Thoracic aorta (tissue), 2 donors: ENCODE data around the gene MMGT1. TPM values are rescaled to one million over a fixed set of nuclear protein-coding genes. Genes with fewer than 3 reads are reported as not detected.

Source experiments
- ATAC-seq: fragments of 150-250 bp; one replicate; pipeline ENCODE4 v1.8.0; 2017; ENCODE audit warnings: low read depth; ENCODE audit not compliant: insufficient number of reproducible peaks, low FRiP score
- DNase-seq: peaks from one replicate; pipeline ENCODE4 v3.0.0-alpha.2; 2020; ENCODE audit warnings: low spot score
- H3K27ac ChIP-seq, 2 donors: fragments of 200-600 bp; sonication (generic); 1 replicate in 1 of 2; 2 replicates in 1 of 2; pipeline ENCODE4 v1.5.1; 2016; ENCODE audit warnings: mild to moderate bottlenecking in 2 of 2, moderate library complexity in 2 of 2
- H3K27me3 ChIP-seq: fragments of 200-600 bp; sonication (generic); replicated peaks from 2 replicates; pipeline ENCODE4 v1.6.0; 2016; ENCODE audit warnings: mild to moderate bottlenecking; ENCODE audit not compliant: insufficient read depth
- H3K36me3 ChIP-seq: fragments of 200-600 bp; sonication (generic); one replicate; pipeline ENCODE4 v1.5.1; 2016
- H3K4me1 ChIP-seq, 2 donors: fragments of 200-600 bp; sonication (generic); 1 replicate in 1 of 2; 2 replicates in 1 of 2; pipeline versions ENCODE4 v1.5.1 to v1.6.0; 2016; ENCODE audit warnings: low read depth in 2 of 2, mild to moderate bottlenecking in 1 of 2; ENCODE audit not compliant: control insufficient read depth in 1 of 2
- H3K4me3 ChIP-seq: fragments of 200-600 bp; sonication (generic); 2 replicates; pipeline ENCODE4 v1.5.1; 2016; ENCODE audit warnings: mild to moderate bottlenecking
- H3K9me3 ChIP-seq: fragments of 200-600 bp; sonication (generic); 2 replicates; pipeline ENCODE4 v1.5.1; 2016
- total RNA-seq, 2 donors: library from RNA; depleted of rRNA; stranded (reverse); fragments of >200 nt; gene quantifications; one replicate each; pipeline versions ENCODE4 v1.1.0 to v1.2.3, GENCODE V29; 2016
- TF ChIP-seq, protein P1 (sequence below): fragments of 200-600 bp; sonication (generic); IDR thresholded peaks from one replicate; pipeline ENCODE4 v1.5.1; 2019; ENCODE audit warnings: antibody characterized with exemption

MMGT1 gene
- total RNA-seq, 2 donors from 2014 or later, result 26.3 to 30.3 TPM

DNA sequence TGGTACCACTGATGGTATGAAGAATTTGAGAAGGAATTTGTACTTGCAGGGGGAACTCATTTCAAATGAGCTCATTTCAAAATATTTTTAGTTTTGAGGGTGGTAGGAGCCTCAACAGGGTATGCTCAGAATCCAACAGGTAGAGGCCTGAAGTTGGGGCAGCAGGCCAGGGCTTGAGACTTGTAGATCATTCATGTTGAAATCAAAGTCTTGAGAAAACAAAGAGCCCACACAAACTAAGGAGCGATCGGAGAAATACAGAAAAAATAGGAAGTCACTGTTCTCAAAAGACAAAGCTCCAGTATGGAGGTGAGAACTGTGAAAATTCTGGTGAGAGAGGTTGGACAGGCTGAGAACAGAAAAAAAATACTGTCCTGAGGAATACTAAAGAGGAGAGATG is 10.5 kb upstream of the MMGT1 start:
- TF ChIP-seq, protein P1, sequence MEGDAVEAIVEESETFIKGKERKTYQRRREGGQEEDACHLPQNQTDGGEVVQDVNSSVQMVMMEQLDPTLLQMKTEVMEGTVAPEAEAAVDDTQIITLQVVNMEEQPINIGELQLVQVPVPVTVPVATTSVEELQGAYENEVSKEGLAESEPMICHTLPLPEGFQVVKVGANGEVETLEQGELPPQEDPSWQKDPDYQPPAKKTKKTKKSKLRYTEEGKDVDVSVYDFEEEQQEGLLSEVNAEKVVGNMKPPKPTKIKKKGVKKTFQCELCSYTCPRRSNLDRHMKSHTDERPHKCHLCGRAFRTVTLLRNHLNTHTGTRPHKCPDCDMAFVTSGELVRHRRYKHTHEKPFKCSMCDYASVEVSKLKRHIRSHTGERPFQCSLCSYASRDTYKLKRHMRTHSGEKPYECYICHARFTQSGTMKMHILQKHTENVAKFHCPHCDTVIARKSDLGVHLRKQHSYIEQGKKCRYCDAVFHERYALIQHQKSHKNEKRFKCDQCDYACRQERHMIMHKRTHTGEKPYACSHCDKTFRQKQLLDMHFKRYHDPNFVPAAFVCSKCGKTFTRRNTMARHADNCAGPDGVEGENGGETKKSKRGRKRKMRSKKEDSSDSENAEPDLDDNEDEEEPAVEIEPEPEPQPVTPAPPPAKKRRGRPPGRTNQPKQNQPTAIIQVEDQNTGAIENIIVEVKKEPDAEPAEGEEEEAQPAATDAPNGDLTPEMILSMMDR, result no peak
- H3K9me3 ChIP-seq, result no peaks in the 10 kb centered on the region
- peaks cover 0 to 6% of the 10 kb centered on the region in 2 donors for H3K4me1 ChIP-seq
- peak overlapping the region; percentile 83 for H3K4me3 ChIP-seq
- no peaks in the 10 kb centered on the region for H3K27me3 ChIP-seq
- H3K27ac ChIP-seq, result peak overlapping the region in 1 of 2 donors; percentile 77
- no peak for ATAC-seq
- H3K36me3 ChIP-seq, result no peaks in the 10 kb centered on the region
- DNase-seq, result no peak

DNA sequence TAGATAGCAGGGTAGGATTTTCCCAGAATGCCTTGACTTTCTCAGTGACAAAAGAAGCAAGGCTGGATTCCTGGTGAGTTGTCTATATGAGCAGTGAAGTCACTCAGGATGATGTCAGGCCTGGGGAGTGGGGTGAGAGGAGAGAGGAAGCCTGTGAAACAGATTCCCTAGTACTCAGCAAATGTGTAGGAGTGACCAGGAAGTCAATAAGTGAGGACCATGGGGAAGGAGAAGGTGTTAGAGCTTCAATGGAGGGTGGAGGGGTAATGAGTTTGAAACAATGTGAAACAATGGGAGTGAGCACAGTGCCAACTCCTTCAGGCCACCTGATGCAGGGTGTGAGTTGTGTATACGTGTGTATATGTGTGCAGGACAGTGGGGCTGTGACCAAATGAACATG is 9.1 kb upstream of the MMGT1 start:
- Histone ChIP-seq H3K27me3 (no peaks in the 10 kb centered on the region), H3K4me1 (peaks cover 0 to 6% of the 10 kb centered on the region in 2 donors), H3K27ac (no peak overlapping the region), H3K36me3 (no peaks in the 10 kb centered on the region), H3K4me3 (no peak overlapping the region), H3K9me3 (no peaks in the 10 kb centered on the region)
- ATAC-seq (no peak), DNase-seq (no peak)
- TF ChIP-seq, protein P1, result no peak

DNA sequence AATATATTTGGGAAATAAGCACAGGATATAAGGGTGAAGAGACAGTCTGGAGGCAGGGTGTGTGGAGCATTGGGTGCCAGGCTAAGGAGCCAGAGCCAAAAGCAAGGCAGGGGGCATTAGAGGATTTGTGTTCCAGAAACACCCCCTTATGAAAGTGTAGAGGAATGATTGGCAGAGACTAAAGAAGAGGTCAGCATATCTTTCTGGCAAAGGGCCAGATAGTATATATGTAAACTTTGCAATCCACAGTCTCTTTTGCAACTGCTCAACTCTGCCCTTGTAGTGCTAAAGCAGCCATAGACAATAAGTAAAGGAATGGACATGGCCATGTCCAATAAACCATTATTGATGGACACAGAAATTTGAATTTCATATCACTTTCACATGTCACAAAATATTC is 7.9 kb upstream of the MMGT1 start:
- Histone ChIP-seq H3K27me3 (no peaks in the 10 kb centered on the region), H3K27ac (no peak overlapping the region), H3K9me3 (no peaks in the 10 kb centered on the region), H3K4me1 (peaks cover 0 to 6% of the 10 kb centered on the region in 2 donors), H3K4me3 (no peak overlapping the region), H3K36me3 (no peaks in the 10 kb centered on the region)
- TF ChIP-seq, protein P1, result no peak
- no peak for ATAC-seq
- DNase-seq, result no peak

DNA sequence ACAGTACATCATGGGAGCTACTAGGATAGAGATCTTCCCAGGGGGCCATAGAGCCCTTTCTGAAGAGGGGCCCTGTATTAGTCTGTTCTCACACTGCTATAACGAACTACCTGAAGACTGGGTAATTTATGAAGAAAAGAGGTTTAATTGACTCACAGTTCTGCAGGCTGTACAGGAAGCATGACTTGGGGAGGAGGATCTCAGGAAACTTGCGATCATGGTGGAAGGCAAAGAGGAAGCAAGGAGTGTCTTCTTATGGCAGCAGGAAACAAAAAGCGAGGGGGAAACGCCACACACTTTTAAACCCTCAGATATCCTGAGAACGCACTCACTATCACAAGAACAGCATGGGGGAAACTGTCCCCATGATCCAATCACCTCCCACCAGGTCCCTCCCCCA is 7.2 kb upstream of the MMGT1 start:
- ATAC-seq (no peak), DNase-seq (no peak)
- Histone ChIP-seq H3K27ac (no peak overlapping the region), H3K36me3 (no peaks in the 10 kb centered on the region), H3K4me1 (peaks cover 0 to 6% of the 10 kb centered on the region in 2 donors), H3K4me3 (no peak overlapping the region), H3K27me3 (no peaks in the 10 kb centered on the region), H3K9me3 (no peaks in the 10 kb centered on the region)
- TF ChIP-seq, protein P1, result no peak

DNA sequence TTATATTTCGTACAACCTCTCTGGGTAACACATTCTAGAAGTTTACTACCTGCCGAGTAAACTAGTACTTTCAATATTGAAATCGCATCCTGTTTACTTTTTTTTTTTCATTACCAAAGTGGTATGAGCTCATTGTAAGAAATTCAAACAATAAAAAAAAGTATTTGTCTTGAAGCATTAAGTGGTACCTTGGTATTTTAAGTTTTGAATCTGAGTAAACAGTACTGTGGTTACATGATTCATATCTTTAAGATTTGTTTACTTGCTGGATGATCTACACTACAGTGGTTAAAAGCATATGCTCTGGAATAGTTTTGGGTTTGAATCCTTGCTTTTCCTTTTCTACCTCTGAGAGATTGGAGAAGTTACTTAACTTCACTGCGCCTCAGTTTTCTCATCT is 3.8 kb upstream of the MMGT1 start:
- peaks cover 2 to 3% of the 10 kb centered on the region in 2 donors for H3K4me1 ChIP-seq
- H3K9me3 ChIP-seq, result no peaks in the 10 kb centered on the region
- TF ChIP-seq, protein P1, result no peak
- no peak for ATAC-seq
- H3K36me3 ChIP-seq, result no peaks in the 10 kb centered on the region
- no peaks in the 10 kb centered on the region for H3K27me3 ChIP-seq
- H3K27ac ChIP-seq, result no peak overlapping the region
- DNase-seq, result no peak
- H3K4me3 ChIP-seq, result no peak overlapping the region
